ENCODE measurements around the gene NANOS3. TPM values are rescaled to one million over a fixed set of nuclear protein-coding genes. Genes with fewer than 3 reads are reported as not detected.

The NANOS3 gene
- total and polyA plus RNA-seq, 10 of the 15 experiments (the other 5 are each of a cell fraction or from before 2014, with no cell fraction given) = 0.31 to 1.7 (median 0.81) TPM

DNA sequence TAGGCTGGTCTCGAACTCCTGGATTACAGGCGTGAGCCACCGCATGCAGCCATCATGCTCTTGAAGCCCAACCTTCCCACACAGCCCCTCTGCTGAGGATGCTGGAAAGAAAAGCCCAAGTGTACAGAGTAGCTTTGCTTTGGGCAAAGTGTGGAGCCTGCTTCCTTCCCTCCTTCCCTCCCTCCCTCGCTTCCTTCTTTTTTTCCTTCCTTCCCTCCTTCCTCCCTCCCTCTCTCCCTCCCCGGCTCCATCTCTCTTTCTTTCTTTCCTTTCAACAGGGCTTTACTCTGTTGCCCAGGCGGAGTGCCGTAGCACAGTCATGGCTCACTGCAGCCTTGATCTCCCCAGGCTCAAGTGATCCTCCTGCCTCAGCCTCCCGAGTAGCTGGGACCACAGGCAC, 31.7 kb downstream of the NANOS3 start:
- 92% methylated on average over 8 of the region's 8 CpGs for WGBS (ENCODE audit: insufficient coverage, insufficient replicate concordance, low lambda C conversion rate, missing lambda C conversion rate)
- Histone ChIP-seq H3K4me3 (no peak overlapping the region), H2AFZ (ENCODE audit: control insufficient read depth, low read depth, low read length) (no peak overlapping the region), H3K4me2 (ENCODE audit: control insufficient read depth, insufficient read depth) (no peak overlapping the region), H4K20me1 (ENCODE audit: control insufficient read depth, insufficient read depth) (no peaks in the 10 kb centered on the region), H3K27me3 (replicated peaks in 1 of 2; ENCODE audit: control insufficient read depth in 2 of 2, insufficient read depth in 2 of 2, low read length in 1 of 2) (no peaks in the 10 kb centered on the region), H3K27ac (ENCODE audit: control insufficient read depth, insufficient read depth) (no peak overlapping the region), H3K4me1 (ENCODE audit: control insufficient read depth, insufficient read depth, low read length) (no peaks in the 10 kb centered on the region; the same call in 1 of the 2 replicates), H3K79me2 (ENCODE audit: control insufficient read depth, insufficient read depth, low read length) (peaks cover 5% of the 10 kb centered on the region), H3K9me3 (replicated peaks; ENCODE audit: control insufficient read depth, insufficient read depth, low read length) (no peaks in the 10 kb centered on the region), H3K36me3 (ENCODE audit: control insufficient read depth in 2 of 2, insufficient read depth in 2 of 2, low read length in 1 of 2) (peaks cover 0 to 7% of the 10 kb centered on the region in 2 experiments; a peak in 3 of 4 replicates), H3K9ac (ENCODE audit: control insufficient read depth, insufficient read depth, low read length) (no peak overlapping the region)
- FAIRE-seq (no peak), DNase-seq (ENCODE audit: low read depth, low spot score) (no peak), ATAC-seq (no peak)
- ChIA-PET SMC1A (ENCODE audit: uncharacterized antibody, unreplicated experiment) (no interaction called here), RAD21 (ENCODE audit: unreplicated experiment) (no interaction called here), CTCF (interaction anchor here (0.7 kb wide), 1 partner anchor 150 kb away, joined by 4 read pairs; no protein-coding TSS in a partner anchor), POLR2A (interaction anchor here (0.6 kb wide), 1 partner anchor 139 kb away, joined by 5 read pairs; no protein-coding TSS in a partner anchor)
- in situ Hi-C loops (cut with MboI) (no loop called here), intact Hi-C loops (cut with micrococcal nuclease; ENCODE audit: unreplicated experiment) (no loop called here)
- BruUV-seq (replicated peaks) = no TSS peak
- TF ChIP-seq ZBTB40 (IDR thresholded peaks at IDR 0.05; ENCODE audit: borderline replicate concordance) (no peak), RB1 (IDR thresholded peaks at IDR 0.05; ENCODE audit: borderline replicate concordance) (no peak), EGR1 (IDR thresholded peaks at IDR 0.05; ENCODE audit: borderline replicate concordance in 1 of 2, low read depth in 2 of 2, low read length in 2 of 2) (no peak), MYC (IDR thresholded peaks at IDR 0.05; ENCODE audit: insufficient read depth, insufficient read length, insufficient replicate concordance, low read length, severe bottlenecking) (no peak), BRCA1 (IDR thresholded peaks at IDR 0.05; ENCODE audit: low read depth, low read length) (no peak), TAF1 (IDR thresholded peaks at IDR 0.05; ENCODE audit: borderline replicate concordance, low read depth, low read length) (no peak), TBL1XR1 (IDR thresholded peaks at IDR 0.05; ENCODE audit: low read depth, low read length) (no peak), RAD21 (IDR thresholded peaks at IDR 0.05; ENCODE audit: insufficient read depth, low read depth, low read length) (no peak)
- TF ChIP-seq, protein P1, sequence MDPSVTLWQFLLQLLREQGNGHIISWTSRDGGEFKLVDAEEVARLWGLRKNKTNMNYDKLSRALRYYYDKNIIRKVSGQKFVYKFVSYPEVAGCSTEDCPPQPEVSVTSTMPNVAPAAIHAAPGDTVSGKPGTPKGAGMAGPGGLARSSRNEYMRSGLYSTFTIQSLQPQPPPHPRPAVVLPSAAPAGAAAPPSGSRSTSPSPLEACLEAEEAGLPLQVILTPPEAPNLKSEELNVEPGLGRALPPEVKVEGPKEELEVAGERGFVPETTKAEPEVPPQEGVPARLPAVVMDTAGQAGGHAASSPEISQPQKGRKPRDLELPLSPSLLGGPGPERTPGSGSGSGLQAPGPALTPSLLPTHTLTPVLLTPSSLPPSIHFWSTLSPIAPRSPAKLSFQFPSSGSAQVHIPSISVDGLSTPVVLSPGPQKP (IDR thresholded peaks at IDR 0.05; ENCODE audit: low read depth, low read length) = no peak
- TF ChIP-seq, protein P2, sequence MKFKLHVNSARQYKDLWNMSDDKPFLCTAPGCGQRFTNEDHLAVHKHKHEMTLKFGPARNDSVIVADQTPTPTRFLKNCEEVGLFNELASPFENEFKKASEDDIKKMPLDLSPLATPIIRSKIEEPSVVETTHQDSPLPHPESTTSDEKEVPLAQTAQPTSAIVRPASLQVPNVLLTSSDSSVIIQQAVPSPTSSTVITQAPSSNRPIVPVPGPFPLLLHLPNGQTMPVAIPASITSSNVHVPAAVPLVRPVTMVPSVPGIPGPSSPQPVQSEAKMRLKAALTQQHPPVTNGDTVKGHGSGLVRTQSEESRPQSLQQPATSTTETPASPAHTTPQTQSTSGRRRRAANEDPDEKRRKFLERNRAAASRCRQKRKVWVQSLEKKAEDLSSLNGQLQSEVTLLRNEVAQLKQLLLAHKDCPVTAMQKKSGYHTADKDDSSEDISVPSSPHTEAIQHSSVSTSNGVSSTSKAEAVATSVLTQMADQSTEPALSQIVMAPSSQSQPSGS (IDR thresholded peaks at IDR 0.05; ENCODE audit: low read length) = no peak
- TF ChIP-seq, protein P3, sequence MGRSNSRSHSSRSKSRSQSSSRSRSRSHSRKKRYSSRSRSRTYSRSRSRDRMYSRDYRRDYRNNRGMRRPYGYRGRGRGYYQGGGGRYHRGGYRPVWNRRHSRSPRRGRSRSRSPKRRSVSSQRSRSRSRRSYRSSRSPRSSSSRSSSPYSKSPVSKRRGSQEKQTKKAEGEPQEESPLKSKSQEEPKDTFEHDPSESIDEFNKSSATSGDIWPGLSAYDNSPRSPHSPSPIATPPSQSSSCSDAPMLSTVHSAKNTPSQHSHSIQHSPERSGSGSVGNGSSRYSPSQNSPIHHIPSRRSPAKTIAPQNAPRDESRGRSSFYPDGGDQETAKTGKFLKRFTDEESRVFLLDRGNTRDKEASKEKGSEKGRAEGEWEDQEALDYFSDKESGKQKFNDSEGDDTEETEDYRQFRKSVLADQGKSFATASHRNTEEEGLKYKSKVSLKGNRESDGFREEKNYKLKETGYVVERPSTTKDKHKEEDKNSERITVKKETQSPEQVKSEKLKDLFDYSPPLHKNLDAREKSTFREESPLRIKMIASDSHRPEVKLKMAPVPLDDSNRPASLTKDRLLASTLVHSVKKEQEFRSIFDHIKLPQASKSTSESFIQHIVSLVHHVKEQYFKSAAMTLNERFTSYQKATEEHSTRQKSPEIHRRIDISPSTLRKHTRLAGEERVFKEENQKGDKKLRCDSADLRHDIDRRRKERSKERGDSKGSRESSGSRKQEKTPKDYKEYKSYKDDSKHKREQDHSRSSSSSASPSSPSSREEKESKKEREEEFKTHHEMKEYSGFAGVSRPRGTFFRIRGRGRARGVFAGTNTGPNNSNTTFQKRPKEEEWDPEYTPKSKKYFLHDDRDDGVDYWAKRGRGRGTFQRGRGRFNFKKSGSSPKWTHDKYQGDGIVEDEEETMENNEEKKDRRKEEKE (IDR thresholded peaks at IDR 0.05) = no peak
- TF ChIP-seq, protein P4, sequence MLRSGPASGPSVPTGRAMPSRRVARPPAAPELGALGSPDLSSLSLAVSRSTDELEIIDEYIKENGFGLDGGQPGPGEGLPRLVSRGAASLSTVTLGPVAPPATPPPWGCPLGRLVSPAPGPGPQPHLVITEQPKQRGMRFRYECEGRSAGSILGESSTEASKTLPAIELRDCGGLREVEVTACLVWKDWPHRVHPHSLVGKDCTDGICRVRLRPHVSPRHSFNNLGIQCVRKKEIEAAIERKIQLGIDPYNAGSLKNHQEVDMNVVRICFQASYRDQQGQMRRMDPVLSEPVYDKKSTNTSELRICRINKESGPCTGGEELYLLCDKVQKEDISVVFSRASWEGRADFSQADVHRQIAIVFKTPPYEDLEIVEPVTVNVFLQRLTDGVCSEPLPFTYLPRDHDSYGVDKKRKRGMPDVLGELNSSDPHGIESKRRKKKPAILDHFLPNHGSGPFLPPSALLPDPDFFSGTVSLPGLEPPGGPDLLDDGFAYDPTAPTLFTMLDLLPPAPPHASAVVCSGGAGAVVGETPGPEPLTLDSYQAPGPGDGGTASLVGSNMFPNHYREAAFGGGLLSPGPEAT (IDR thresholded peaks at IDR 0.05; ENCODE audit: low read depth) = no peak
